22Rv1 (cell line): ENCODE results near the gene TRPV3.

Experiments
- H3K27ac ChIP-seq: fragments of 450-650 bp; 2 replicates; pipeline ENCODE4 v1.5.1; 2017
- CTCF ChIP-seq: fragments of 450-650 bp; IDR thresholded peaks from 2 replicates; pipeline ENCODE4 v1.5.1; 2017; ENCODE audit warnings: mild to moderate bottlenecking
- ZFX ChIP-seq: fragments of 450-650 bp; IDR thresholded peaks from 2 replicates; pipeline ENCODE4 v1.6.1; 2017; ENCODE audit warnings: antibody characterized with exemption, borderline replicate concordance

TRPV3 gene

GRCh38 chr17:3556916-3557767 lies 470 bp downstream of the TRPV3 start:
- TF ChIP-seq ZFX (no peak), CTCF (no peak)

GRCh38 chr17:3556239-3556915 lies 1.2 kb downstream of the TRPV3 start:
- no peak overlapping the region for H3K27ac ChIP-seq
- TF ChIP-seq CTCF (no peak), ZFX (no peak)

More at GRCh38 chr17:3556916-3557767, 470 bp downstream of the TRPV3 start:
- H3K27ac ChIP-seq, result no peak overlapping the region

- no peak overlapping the region for H3K27ac ChIP-seq
- TF ChIP-seq CTCF (no peak), ZFX (no peak)
These were observed 2.3 kb downstream of the TRPV3 start for GRCh38 chr17:3555189-3555796.

- no peak for TF ChIP-seq CTCF
- TF ChIP-seq ZFX, result no peak
- no peak overlapping the region for H3K27ac ChIP-seq
These were observed 3.2 kb downstream of the TRPV3 start for GRCh38 chr17:3554440-3554839.

- no peak for TF ChIP-seq ZFX
- no peak for TF ChIP-seq CTCF
- H3K27ac ChIP-seq, result no peak overlapping the region
These were observed 3.9 kb downstream of the TRPV3 start for GRCh38 chr17:3553419-3554401.

- no peak overlapping the region for H3K27ac ChIP-seq
- TF ChIP-seq CTCF (no peak), ZFX (no peak)
These were observed 4.7 kb downstream of the TRPV3 start for GRCh38 chr17:3552916-3553315.
